ENCODE results near the gene SAMD10. TPM values are rescaled to one million over a fixed set of nuclear protein-coding genes. Genes with fewer than 3 reads are reported as not detected.

SAMD10 gene
- total RNA-seq, 4 donors from 2014 or later, result 1.1 to 6.4 (median 5.0) TPM

DNA sequence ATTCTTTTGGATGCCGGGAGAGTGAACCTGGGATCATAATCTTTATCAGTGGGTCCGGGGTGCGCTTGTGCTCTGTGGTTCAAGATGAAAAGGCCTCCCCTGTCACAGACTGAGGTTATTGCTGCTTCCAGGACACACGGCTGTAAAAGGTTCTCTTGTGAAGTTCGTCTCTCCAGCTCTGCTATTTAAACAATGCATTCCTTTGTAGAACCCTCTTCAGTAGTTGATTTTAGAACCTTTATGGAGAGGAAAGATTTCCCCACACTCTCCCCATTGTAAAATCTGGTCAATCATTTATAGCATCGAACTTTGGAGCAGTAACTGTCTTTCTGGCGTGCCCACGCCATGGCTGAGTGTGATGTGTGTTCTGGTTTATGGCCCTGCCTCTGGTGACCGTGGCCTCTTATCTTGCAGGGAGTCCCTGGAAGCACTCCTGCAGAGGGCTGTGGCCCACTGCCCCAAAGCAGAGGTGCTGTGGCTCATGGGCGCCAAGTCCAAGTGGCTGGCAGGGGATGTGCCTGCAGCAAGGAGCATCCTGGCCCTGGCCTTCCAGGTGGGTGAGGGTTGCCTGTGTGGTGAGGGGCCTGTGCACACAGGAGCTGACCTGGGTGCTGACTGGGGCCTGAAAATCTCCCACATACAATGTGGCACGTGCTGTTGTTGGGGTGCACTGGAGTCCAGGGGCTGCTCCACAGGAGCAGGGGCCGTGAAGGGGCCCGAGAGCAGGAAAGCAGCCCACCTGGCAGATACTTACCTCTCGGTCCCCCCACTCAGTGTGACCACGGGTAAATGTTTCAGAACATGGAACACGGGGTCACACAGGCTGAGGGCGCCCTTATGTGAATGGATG, 44.9 kb upstream of the SAMD10 start:
- Histone ChIP-seq H3K4me3 (replicated peaks in 1 of 3) (no peak overlapping the region), H3K27me3 (no peaks in the 10 kb centered on the region), H3K9me3 (no peaks in the 10 kb centered on the region), H3K4me1 (no peaks in the 10 kb centered on the region), H3K36me3 (peaks cover 80 to 82% of the 10 kb centered on the region in 2 donors), H3K27ac (no peak overlapping the region)
- TF ChIP-seq, protein P1, sequence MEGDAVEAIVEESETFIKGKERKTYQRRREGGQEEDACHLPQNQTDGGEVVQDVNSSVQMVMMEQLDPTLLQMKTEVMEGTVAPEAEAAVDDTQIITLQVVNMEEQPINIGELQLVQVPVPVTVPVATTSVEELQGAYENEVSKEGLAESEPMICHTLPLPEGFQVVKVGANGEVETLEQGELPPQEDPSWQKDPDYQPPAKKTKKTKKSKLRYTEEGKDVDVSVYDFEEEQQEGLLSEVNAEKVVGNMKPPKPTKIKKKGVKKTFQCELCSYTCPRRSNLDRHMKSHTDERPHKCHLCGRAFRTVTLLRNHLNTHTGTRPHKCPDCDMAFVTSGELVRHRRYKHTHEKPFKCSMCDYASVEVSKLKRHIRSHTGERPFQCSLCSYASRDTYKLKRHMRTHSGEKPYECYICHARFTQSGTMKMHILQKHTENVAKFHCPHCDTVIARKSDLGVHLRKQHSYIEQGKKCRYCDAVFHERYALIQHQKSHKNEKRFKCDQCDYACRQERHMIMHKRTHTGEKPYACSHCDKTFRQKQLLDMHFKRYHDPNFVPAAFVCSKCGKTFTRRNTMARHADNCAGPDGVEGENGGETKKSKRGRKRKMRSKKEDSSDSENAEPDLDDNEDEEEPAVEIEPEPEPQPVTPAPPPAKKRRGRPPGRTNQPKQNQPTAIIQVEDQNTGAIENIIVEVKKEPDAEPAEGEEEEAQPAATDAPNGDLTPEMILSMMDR (IDR thresholded peaks at IDR 0.05), result no peak
- no peak for TF ChIP-seq POLR2A (IDR thresholded peaks at IDR 0.05)
- DNase-seq, result no peak
- intact Hi-C loops (cut with DNase I), result no loop called here
- 83 to 85% methylated on average over 11 to 15 of the region's 17 CpGs for WGBS, 2 donors

DNA sequence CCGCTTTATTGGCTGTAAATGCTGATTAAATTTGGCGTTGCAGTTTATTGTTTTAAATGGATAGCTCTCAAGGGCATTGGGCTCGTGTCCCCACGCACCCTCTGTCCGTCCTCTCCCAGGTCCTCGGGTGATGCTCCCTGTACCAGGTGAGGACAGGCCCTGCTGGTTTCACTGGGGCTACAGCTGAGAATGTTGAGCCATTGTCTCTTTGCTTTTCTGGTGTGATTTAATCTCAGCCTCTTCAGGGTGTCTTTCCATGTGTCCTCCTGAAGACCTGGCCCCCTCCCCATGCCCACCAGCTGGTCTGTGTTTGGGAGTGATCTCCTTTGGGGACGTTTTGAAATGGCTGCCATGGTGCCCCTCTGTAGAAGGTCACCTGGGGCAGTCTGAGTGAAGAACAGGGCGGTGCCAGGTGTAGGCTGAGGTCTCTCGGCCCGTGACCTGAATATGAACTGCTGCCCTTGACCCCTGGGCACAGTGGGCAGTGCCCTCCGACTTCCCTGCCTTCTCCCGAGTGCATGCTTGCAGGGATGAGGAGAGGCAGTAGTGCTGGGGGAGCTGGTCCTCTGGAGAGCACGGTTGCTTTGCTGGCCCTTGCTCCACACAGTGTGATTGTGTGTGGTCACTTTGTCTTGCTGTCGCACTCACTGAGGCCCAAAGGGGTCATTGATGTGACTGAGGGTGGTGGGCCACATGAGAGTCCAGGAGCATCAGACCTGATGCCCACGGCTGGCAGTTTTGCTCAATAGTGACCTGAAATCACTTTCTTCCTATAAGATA, 44.1 kb upstream of the SAMD10 start:
- TF ChIP-seq POLR2A (IDR thresholded peaks at IDR 0.05), result no peak
- TF ChIP-seq, protein P1 (IDR thresholded peaks at IDR 0.05), result no peak

DNA sequence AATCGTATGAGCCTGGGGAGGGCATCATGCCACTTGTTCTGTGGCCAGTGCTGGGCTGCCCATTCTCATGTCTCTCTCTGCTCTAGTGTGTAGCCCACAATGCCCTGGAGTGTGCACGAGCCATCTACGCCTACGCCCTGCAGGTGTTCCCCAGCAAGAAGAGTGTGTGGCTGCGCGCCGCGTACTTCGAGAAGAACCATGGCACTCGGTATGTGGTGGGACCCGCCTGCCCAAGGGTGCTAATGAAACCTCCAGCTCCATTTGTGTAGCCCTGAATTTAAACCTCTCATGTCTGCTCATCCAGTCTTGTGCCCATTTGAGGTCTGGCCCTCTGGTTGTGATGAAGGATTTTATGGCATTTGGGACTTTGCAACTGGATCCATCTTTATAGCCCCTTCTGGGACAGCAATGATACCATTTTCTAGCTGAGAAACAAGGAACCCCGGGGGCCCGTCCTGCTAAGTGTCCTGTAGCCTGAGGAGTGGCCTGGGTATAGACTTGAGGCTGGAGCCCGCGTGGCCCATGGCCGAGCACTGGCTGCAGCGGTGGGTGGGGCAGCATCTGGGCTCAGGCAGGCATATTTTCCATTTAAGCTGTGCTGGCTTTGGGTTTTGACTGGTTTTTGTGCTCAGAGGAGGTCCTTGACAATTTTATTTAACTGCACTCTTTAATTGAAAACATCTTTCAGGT, 43.4 kb upstream of the SAMD10 start:
- H3K36me3 ChIP-seq, result peaks cover 80 to 81% of the 10 kb centered on the region in 2 donors
- DNase-seq, result no peak
- no peaks in the 10 kb centered on the region for H3K27me3 ChIP-seq
- TF ChIP-seq, protein P1 (IDR thresholded peaks at IDR 0.05), result no peak
- TF ChIP-seq POLR2A (IDR thresholded peaks at IDR 0.05), result no peak
- H3K9me3 ChIP-seq, result no peaks in the 10 kb centered on the region
- H3K27ac ChIP-seq, result no peak overlapping the region
- no peak overlapping the region for H3K4me3 ChIP-seq (replicated peaks in 1 of 3)
- H3K4me1 ChIP-seq, result no peaks in the 10 kb centered on the region
- 97 to 100% methylated on average over 17 of the region's 17 CpGs for WGBS, 2 donors
- intact Hi-C loops (cut with DNase I), result no loop called here

More for the DNA sequence above, 44.1 kb upstream of the SAMD10 start:
- Histone ChIP-seq H3K36me3 (peaks cover 80 to 82% of the 10 kb centered on the region in 2 donors), H3K4me1 (no peaks in the 10 kb centered on the region), H3K27ac (no peak overlapping the region), H3K27me3 (no peaks in the 10 kb centered on the region), H3K4me3 (replicated peaks in 1 of 3) (no peak overlapping the region), H3K9me3 (no peaks in the 10 kb centered on the region)
- WGBS, 2 donors, result 88 to 96% methylated on average over 10 of the region's 15 CpGs
- DNase-seq, result no peak
- intact Hi-C loops (cut with DNase I), result no loop called here

DNA sequence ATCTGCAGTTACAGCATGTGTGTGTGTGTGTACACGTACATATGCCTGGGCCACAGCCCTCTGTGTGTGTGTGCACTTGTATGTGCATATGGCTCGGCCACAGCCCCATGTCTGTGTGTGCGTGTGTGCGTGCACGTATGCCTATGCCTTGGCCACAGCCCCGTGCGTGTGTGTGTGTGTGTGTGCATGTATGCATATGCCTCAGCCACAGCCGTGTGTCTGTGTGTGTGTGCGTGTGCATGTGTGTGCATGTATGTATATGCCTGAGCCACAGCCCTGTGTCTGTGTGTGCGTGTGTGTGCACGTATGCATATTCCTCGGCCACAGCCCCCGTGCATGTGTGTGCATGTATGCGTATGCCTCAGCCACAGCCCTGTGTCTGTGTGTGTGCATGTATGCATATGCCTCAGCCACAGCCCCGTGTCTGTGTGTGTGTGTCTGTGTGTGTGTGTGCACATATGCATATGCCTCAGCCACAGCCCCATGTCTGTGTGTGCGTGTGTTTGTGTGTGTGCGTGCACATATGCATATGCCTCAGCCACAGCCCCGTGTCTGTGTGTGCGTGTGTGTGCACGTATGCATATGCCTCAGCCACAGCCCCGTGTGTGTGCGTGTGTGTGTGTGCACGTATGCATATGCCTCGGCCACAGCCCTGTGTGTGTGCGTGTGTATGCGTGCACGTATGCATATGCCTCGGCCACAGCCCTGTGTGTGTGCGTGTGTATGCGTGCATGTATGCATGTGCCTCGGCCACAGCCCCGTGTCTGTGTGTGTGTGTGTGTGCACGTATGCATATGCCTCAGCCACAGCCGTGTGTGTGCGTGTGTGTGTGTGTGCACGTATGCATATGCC, 41.9 kb upstream of the SAMD10 start:
- Histone ChIP-seq H3K36me3 (peaks cover 81 to 83% of the 10 kb centered on the region in 2 donors), H3K4me3 (replicated peaks in 1 of 3) (no peak overlapping the region), H3K9me3 (no peaks in the 10 kb centered on the region), H3K27me3 (no peaks in the 10 kb centered on the region), H3K27ac (no peak overlapping the region), H3K4me1 (no peaks in the 10 kb centered on the region)
- 88 to 91% methylated on average over 18 to 36 of the region's 36 CpGs for WGBS, 2 donors
- DNase-seq, result no peak
- no peak for TF ChIP-seq POLR2A (IDR thresholded peaks at IDR 0.05)
- TF ChIP-seq, protein P1 (IDR thresholded peaks at IDR 0.05), result no peak
- intact Hi-C loops (cut with DNase I), result no loop called here

Data from thyroid gland (tissue), 4 donors.